CD4-positive, alpha-beta T cell treated with Interleukin-15 for 1 hour (primary cell): ENCODE data around the gene CYP3A7.
"Not testable (repeated sequence)": the region's sequence is repeated elsewhere in the genome, so short reads cannot be mapped to it uniquely, and the experiment has no call there.

ENCODE experiments used
- DNase-seq: peaks from one replicate; pipeline ENCODE4 v3.0.0-alpha.2; 2020

The CYP3A7 gene

GRCh38 chr7:99665312-99666012, 69.5 kb downstream of the CYP3A7 start:
- DNase-seq, result no peak

DNA sequence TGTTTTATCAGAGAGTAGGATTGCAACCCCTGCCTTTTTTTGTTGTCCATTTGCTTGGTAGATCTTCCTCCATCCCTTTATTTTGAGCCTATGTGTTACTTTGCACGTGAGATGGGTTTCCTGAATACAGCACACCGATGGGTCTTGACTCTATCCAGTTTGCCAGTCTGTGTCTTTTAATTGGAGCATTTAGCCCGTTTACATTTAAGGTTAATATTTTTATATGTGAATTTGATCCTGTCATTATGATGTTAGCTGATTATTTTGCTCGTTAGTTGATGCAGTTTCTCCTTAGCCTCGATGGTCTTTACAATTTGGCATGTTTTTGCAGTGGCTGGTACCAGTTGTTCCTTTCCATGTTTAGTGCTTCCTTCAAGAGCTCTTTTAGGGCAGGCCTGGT, 77.1 kb downstream of the CYP3A7 start:
- not testable (repeated sequence) for DNase-seq
